ENCODE results near the gene GIMAP2. TPM values are rescaled to one million over a fixed set of nuclear protein-coding genes. Genes with fewer than 3 reads are reported as not detected.

GIMAP2 gene
- total RNA-seq, 4 donors from 2014 or later = 2.2 to 6.7 (median 3.2) TPM

- ATAC-seq = no peak
Measured at GRCh38 chr7:150731916-150732315, 46.4 kb downstream of the GIMAP2 start.

GRCh38 chr7:150732786-150733481 is 47.4 kb downstream of the GIMAP2 start:
- DNase-seq = no peak
- ATAC-seq = no peak
- in situ Hi-C loops (cut with MboI; ENCODE audit: low sequenced_read_pairs in 4 of 4) = no loop called here
- Histone ChIP-seq H3K4me3 (no peak overlapping the region), H3K27me3 (no peaks in the 10 kb centered on the region), H3K27ac (no peak overlapping the region), H3K4me1 (no peaks in the 10 kb centered on the region), H3K9me3 (no peaks in the 10 kb centered on the region), H3K36me3 (no peaks in the 10 kb centered on the region)
- TF ChIP-seq POLR2A (IDR thresholded peaks at IDR 0.05) (no peak), CTCF (IDR thresholded peaks at IDR 0.05 in 4 of 5, conservative IDR thresholded peaks at IDR 0.05 in 1 of 5) (no peak)
- intact Hi-C loops (cut with DNase I; ENCODE audit: low total_unique reads) = no loop called here

More at GRCh38 chr7:150731916-150732315, 46.4 kb downstream of the GIMAP2 start:
- Histone ChIP-seq H3K36me3 (no peaks in the 10 kb centered on the region), H3K27me3 (no peaks in the 10 kb centered on the region), H3K27ac (no peak overlapping the region), H3K9me3 (no peaks in the 10 kb centered on the region), H3K4me1 (no peaks in the 10 kb centered on the region), H3K4me3 (no peak overlapping the region)
- intact Hi-C loops (cut with DNase I; ENCODE audit: low total_unique reads) = no loop called here
- TF ChIP-seq POLR2A (IDR thresholded peaks at IDR 0.05) (no peak), CTCF (IDR thresholded peaks at IDR 0.05 in 4 of 5, conservative IDR thresholded peaks at IDR 0.05 in 1 of 5) (no peak)
- in situ Hi-C loops (cut with MboI; ENCODE audit: low sequenced_read_pairs in 4 of 4) = no loop called here
- DNase-seq = no peak

- H3K36me3 ChIP-seq = no peaks in the 10 kb centered on the region
- no peaks in the 10 kb centered on the region for H3K9me3 ChIP-seq
- DNase-seq (no peak), ATAC-seq (no peak)
- intact Hi-C loops (cut with DNase I; ENCODE audit: low total_unique reads) = no loop called here
- no peaks in the 10 kb centered on the region for H3K4me1 ChIP-seq
- no peak overlapping the region for H3K27ac ChIP-seq
- no peak for TF ChIP-seq CTCF (IDR thresholded peaks at IDR 0.05 in 4 of 5, conservative IDR thresholded peaks at IDR 0.05 in 1 of 5)
- TF ChIP-seq POLR2A (IDR thresholded peaks at IDR 0.05) = no peak
- H3K4me3 ChIP-seq = no peak overlapping the region
- no peaks in the 10 kb centered on the region for H3K27me3 ChIP-seq
- in situ Hi-C loops (cut with MboI; ENCODE audit: low sequenced_read_pairs in 4 of 4) = no loop called here
Measured at GRCh38 chr7:150733482-150734095, 48.1 kb downstream of the GIMAP2 start.

- H3K9me3 ChIP-seq = no peaks in the 10 kb centered on the region
- H3K27ac ChIP-seq = no peak overlapping the region
- no peaks in the 10 kb centered on the region for H3K4me1 ChIP-seq
- no peaks in the 10 kb centered on the region for H3K36me3 ChIP-seq
- ATAC-seq = no peak
- H3K27me3 ChIP-seq = no peaks in the 10 kb centered on the region
- no peak for DNase-seq
- H3K4me3 ChIP-seq = no peak overlapping the region
- in situ Hi-C loops (cut with MboI; ENCODE audit: low sequenced_read_pairs in 4 of 4) (no loop called here), intact Hi-C loops (cut with DNase I; ENCODE audit: low total_unique reads) (no loop called here)
- TF ChIP-seq POLR2A (IDR thresholded peaks at IDR 0.05) (no peak), CTCF (IDR thresholded peaks at IDR 0.05 in 4 of 5, conservative IDR thresholded peaks at IDR 0.05 in 1 of 5) (no peak)
Measured at GRCh38 chr7:150734254-150734653, 48.7 kb downstream of the GIMAP2 start.
